SK-N-MC (cell line): ENCODE results near the gene EMP1.

Experiments used
- EZH2 ChIP-seq: fragments of 200-600 bp; sonication (generic); IDR thresholded peaks from one replicate; pipeline ENCODE4 v1.6.1; 2017; ENCODE audit warnings: antibody characterized with exemption
- POLR2AphosphoS5 ChIP-seq: IDR thresholded peaks from 2 replicates; pipeline ENCODE4 v1.6.1; 2012; ENCODE audit warnings: mild to moderate bottlenecking, low read depth, low read length, borderline replicate concordance

GRCh38 chr12:13167906-13168305, 28.6 kb upstream of the EMP1 start:
- no peak for TF ChIP-seq POLR2AphosphoS5
- no peak for TF ChIP-seq EZH2
